OCI-LY3 (cell line): Measurements from ENCODE around the gene FAM53B.

Experiments used
- CTCF ChIP-seq: fragments of 200-600, 300-600 bp; sonication (generic); IDR thresholded peaks from 2 replicates; pipeline ENCODE4 v1.5.1; 2014; ENCODE audit warnings: antibody characterized with exemption, low read length, low read depth
- EZH2phosphoT487 ChIP-seq: fragments of 200-600 bp; shearing (Covaris generic); IDR thresholded peaks from 2 replicates; pipeline ENCODE4 v1.6.1; 2018; ENCODE audit warnings: antibody characterized with exemption, mixed run types, low read depth

- TF ChIP-seq CTCF (no peak), EZH2phosphoT487 (no peak)
Observed at GRCh38 chr10:124679401-124679800, 64.8 kb downstream of the FAM53B start.
